Body of pancreas (tissue), 4 donors: Measurements from ENCODE around the gene CFAP107.

Experiments
- CTCF ChIP-seq, 7 experiments: fragments of 450-650 bp in 4 of 7; fragments of 200-600 bp in 3 of 7; sonication (generic) in 3 of 7; IDR thresholded peaks; one replicate each; pipeline ENCODE4 v1.5.1; 2016 to 2019; ENCODE audit warnings: antibody characterized with exemption in 7 of 7
- POLR2A ChIP-seq, 3 donors: fragments of 450-650 bp; IDR thresholded peaks; one replicate each; pipeline ENCODE4 v1.6.1; 2016; ENCODE audit warnings: antibody characterized with exemption in 3 of 3, mild to moderate bottlenecking in 2 of 3

DNA sequence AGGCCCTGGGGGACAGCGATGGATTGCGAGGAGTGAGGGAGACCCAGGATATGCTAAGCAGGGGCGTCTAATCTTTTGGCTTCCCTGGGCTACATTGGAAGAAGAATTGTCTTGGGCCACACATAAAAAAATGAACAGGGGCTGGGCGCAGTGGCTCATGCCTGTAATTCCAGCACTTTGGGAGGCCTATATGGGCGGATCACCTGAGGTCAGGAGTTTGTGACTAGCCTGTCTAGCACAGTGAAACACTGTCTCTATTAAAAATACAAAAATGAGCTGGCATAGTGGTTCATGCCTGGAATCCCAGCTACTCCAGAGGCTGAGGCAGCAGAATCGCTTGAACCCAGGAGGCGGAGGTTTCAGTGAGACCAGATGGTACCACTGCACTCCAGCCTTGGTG is 16.8 kb downstream of the CFAP107 start:
- TF ChIP-seq CTCF (IDR thresholded peaks at IDR 0.05), result no peak
- TF ChIP-seq POLR2A (IDR thresholded peaks at IDR 0.05), result no peak
